Activated CD4-positive, alpha-beta T cell treated with anti-CD3 and anti-CD28 coated beads for 48 hours (primary cell): ENCODE measurements around the gene AHRR.

ENCODE experiments used
- DNase-seq: peaks from one replicate; pipeline ENCODE4 v3.0.0-alpha.2; 2020

Gene AHRR

DNA sequence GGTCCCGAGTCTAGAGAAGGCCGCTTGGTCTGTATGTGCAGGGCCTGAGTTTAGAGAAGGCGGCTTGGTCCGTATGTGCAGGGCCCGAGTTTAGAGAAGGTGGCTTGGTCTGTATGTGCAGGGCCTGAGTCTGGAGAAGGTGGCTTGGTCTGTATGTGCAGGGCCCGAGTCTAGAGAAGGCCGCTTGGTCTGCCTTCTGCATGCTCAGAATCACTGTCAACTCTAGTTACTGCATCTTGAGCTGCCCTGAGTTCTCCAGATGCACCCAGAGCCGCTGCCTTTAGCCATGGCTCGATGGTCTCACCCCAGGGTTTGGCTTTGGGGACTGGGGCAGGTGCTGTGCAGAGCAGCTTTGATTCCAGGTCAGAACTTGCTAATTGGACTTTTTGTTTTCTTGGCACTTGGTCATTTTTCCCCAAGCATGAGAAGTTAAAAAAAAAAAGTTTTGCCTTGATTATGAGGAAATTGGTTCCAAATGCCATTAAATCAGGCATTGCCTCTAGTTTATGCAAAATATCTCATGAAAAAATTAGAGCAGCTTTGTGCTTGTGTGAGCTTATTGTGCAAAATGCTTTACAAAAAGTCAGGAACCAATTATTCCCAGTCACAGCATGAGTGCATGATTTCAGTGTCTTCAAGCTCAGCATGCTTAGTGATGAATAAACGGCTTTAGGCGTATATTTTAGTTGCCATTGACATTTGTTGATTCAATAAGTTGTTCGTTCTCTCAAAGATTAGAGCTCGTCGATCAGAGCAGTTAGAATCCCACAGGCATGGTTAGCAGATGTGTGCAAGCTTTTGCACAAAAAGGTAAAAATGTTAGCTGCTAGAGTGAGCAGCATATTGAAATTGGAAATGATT, 96.0 kb downstream of the AHRR start:
- DNase-seq: no peak

DNA sequence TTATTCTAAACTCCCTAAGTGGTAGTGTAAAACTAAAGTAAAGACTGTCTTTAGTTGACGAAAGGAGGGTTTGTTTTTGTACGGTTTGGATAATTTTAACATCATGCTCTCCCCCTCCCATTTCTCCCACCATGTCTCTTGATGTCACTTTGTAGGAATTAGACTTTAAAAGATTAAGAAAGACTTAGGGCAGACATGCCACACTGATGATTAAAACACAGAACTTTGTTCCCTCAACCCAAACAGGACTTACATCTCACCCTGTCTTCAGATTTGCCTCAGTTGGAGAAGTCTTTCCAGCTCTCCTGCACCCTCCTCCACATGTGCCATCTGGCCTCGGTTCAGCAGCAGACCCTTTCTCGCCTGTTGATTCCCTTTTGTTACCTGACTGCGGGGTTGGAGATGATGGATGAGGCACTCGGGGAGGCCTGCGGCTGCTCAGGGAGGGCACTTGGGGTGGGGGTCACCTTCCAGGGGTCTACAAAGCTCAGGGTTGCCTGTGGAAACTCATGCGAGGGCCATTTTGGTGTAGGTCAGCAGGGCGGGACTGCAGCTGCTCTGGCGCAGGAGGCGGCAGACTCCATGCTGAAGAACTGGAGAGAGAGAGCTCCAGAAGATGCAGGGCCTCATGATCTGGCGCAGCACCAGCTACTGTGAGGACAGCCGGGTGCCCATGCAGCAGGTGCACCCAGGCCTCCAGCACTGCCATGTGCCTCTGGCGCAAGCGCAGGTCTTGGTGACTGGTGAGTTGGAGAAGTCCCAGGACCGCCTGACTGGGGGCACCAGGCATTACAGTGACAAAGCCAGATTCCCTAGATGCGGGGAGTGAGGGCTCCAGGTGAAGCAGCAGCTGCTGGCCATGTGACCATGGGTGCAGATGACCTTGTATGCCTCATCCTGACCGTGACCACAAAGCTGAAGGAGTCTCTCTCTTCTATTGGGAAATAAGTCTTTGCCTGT, 96.9 kb downstream of the AHRR start:
- no peak for DNase-seq

DNA sequence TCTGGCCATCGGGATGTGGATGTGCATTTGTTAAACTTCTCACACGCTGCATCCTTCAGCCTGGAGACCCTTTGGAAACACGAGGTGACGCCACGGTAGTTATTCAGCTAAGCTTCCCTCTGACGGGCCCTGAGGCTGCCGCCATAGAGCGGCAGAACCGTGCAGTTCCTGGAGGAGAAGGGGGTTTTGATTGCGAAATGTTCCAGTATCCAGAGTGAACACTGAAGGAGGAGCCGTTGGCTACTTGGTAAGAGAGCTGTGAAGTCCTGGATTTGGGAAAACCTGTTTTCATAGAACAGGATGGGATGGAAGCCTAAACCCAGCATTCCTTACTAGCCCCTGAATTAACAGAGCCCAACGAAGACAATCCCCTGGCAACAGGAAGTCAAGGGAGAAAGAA, 98.5 kb downstream of the AHRR start:
- DNase-seq: no peak

DNA sequence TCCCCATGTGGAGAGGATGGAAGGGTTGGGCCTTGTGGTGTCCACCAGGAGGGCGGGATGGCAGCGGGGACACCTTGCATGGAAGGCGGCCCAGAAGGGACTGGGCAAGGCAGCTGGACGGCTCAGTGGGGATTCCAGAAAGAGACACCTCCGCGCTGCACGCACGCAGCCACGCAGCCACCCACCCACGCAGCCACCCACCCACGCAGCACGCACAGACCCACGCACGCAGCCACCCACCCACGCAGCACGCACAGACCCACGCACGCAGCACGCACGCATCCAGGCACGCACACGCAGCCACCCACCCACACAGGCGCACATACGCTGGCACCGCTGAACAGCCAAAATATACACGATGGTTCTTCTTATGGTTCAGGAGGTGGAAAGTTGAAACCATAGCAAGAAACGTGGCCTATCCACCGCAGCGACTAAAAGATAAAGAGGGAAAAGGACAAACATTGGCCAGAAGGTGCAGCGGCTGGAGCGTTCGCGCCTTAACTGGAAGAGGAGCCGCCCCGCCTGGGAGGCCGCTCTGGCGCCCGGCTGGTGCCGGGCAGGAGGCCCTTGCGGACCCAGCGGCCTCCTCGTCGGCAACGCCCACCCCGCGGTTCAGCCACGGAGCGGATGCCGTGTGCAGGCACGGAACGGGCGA, 99.2 kb downstream of the AHRR start:
- no peak for DNase-seq

DNA sequence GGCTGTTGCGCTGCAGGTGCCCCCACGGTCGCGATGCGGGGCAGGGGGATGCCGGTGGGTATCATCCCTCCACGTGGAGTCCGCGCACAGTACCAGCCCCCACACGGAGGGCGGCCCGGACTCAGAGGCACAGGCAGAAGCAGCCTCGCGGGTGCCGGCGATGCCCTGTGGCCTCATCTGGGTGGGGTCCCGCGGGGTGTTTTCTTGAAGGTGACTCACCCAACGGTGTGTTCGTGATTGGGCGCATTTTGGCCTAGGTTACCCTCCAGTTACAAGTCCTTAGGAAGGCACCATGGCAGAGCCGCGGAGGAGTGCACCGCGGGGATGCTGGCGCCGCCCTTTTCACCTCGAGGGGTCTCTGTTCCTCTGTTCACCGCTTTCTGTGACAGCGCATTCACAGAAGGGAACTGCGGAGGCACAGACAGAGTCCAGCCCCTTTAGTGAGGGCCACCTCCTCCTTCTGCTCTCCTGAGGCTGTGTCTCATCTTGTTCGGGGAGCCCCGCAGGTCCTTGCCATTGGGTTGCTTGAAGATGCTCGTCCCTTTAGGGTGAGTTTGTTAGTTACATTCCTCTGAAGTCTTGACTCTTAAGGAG, 99.9 kb downstream of the AHRR start:
- DNase-seq: no peak

DNA sequence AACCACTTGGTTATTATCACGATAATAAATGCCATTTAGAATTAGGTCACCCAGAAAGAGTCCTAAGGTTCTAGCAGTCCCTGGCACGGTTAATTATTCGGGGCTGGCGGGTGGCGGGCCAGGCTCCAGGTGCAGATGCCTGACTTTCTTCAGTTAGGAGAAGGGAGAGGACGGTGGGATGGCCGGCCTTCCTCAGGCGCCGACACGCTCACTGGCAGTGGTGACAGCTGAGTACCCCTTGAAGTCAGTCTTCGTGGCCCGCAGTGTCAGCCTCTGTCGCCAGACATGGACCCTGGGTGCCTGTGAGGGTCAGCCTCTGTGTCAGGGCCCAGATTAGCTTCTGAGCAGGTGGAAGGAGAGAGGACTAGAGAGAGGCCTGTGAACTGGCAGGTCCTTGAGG, 100.4 kb downstream of the AHRR start:
- no peak for DNase-seq

DNA sequence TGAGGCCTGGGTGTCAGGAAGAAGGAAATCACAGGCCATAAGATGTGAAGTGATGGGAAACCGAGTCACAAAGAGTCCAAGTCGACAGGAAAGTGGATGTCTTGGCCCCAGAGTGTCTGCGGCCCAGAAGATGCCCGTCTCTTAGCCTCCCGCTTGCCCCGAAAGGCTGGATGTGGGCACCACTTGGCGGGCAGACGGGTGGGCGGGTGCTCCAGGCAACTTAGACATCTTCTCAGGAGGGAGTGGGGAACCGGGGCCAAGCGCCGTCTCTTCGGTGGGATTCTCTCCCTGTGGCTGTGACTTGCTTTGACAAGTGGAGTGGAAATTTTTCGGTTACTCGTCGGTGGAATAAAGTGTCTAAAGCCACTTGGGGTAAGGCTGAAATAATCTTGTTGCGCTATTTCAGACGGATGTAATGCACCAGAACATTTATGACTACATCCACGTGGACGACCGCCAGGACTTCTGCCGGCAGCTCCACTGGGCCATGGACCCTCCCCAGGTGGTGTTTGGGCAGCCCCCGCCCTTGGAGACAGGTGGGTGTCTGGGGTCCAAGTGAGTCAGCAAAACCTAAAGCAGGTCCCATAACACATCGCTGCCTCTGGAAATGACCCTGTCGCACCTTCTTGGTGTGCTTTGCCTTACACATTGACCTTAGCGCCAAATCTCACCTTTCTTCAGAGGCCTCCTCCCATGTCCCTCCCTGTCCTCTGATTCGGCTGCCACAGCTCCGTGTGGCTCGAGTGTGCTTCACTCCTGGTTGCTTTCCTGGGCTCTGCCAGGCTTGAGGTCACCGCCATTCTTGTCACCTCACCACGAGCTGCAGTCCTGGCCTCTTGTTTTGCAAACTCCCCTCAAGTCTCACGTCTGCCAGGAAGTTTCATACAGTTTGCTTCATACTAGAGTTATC, 101.1 kb downstream of the AHRR start:
- no peak for DNase-seq

DNA sequence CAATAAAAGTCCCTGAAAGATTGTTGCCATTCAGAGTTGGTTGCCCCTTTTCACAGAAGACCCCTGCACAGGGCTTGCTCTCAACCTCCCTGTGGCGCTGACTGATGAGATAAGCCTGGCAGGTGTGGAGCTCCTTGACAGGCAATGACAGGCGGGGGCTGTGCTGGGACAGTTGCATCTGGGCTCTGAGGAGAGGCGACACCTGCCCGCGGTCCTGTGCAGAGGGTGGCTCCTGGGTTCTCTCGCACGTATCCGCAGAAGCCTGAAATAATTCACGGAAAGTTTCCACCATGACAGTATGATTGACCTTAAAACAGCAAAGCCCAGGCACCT, 101.7 kb downstream of the AHRR start:
- no peak for DNase-seq

DNA sequence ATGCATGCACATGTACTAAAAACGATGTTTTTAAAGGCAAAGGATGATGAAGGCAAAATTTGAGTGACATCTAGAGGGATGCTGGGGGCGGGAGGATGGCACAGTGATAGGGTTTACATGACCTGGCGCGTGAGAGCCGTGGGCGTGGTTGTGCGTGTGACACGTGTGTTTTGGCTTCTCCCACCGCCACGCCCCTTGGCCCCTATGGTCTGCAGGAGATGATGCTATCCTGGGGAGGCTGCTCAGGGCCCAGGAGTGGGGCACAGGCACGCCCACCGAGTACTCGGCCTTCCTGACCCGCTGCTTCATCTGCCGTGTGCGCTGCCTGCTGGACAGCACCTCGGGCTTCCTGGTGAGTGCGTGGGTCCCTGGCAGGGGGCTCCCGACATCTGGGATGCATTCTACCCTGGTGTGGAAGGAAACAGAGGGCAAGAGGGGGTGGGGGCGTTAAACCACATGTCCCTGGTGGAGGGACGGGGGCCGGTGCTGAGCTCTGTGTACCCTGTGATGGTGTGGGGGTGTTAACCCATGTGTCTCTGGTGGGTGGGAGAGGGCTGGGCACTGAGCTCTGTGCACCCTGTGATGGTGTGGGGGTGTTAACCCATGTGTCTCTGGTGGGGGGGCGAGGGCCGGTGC, 102.2 kb downstream of the AHRR start:
- no peak for DNase-seq

DNA sequence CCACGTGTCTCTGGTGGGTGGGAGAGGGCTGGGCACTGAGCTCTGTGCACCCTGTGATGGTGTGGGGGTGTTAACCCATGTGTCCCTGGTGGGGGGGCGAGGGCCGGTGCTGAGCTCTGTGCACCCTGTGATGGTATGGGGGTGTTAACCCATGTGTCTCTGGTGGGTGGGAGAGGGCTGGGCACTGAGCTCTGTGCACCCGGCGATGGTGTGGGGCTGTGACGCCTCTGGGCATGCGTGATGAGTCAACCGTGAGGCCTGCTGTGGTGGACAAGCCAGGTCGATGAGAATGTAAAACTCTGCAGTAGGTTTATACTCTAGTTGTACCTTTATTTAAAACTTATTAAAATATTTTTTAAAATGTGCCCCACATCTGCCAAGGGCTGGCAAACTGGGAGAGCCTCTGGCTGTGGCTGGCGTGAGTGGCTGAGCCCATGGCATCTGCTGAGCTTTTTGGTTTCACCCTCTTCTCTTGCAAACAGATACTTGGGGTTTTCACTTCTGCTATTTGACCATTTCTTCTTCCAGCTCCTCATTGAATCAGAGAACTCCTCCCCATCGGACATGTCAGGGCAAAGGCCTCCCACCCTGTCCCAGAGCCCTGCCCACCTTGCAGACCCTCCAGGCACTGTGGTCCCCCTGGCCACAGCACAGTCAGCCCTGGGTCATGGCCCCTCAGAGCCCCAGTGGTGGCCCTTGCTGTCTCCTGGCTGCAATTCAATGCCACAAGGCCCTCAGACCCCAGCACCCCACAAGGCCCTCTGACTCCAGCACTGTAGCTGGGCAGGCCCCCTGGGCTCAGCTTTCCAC, 103.0 kb downstream of the AHRR start:
- no peak for DNase-seq

DNA sequence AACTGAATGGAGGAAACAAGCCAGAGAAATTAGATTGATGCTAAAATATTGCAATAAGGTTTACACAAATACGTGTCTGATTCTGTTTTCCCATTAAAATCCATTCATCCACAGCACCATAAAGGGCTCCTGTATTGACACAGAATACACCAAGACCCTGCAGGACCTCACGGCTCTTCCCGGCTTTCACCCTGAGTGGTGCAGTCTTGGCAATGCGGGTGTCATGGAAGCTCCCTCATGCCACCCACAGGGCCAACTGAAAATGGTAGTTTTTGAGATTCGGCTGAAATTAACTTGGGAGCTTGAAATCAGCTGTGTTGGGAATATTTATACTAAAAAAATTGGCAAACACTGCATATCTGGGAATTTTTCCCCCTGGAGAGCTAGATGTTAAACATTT, 104.2 kb downstream of the AHRR start:
- DNase-seq: no peak

DNA sequence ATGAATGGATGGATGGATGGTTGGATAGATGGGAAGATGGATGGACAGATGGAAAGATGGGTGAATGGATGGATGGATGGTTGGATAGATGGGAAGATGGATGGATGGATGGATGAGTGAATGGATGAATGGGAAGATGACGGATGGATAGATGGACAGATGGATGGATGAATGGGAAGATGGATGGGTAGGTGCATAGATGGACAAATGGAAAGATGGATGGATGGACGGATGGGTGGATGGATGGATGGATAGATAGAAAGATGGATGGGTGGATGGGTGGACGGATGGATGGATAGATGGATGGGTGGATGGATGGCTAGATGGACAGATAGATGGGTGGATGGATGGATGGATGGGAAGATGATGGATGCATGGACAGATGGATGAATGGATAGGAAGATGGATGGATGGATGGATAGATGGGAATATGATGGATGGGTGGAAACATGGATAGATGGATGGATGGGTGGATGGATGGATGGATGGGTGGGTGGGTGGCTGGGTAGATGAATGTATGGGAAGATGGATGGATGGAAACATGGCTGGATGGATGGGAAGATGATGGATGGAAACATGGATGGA, 105.0 kb downstream of the AHRR start:
- no peak for DNase-seq

DNA sequence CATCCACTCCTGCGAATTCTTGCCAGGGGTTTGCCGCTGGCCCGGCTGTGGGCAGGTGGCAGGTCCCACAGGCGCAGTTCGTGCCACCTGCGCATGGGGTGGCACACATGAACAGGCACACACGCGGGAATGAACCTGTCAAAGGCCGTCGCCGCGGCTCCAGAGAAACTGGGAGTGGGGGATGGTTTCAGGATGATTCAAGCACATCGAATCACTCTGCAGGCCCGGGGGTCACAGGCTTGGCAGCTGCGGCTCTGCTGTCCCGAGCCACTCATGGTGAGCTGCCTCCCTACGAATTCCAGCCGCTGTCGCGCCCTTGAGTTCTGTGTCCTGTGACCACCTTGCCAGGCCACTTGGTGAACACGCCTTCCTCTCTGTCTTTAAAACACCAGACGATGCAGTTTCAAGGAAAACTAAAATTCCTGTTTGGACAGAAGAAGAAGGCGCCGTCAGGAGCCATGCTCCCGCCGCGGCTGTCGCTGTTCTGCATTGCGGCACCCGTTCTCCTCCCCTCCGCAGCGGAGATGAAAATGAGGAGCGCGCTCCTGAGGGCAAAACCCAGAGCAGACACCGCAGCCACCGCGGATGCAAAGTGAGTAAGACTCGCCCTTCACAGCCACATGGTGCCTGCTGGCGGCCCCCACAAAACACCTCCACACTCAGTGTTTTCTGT, 106.0 kb downstream of the AHRR start:
- no peak for DNase-seq

DNA sequence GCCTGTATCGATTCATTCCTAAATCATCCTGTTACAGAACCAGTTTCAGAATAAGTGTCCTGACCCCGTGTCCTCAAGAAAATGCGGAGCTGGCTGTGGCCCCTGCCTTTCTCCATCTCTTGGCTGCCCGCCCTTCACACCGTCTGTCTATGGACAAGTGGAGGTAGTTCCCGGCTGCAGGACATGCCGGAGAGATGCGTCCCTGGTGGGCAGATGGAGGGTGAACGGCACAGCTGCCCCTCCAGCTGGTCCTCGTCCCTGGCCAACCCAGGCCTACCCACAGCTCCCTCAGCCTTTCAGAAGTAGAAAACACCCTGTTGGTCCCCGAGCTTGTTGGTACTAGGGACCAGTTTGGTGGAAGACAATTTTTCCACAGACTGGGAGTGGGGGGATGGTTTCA, 106.7 kb downstream of the AHRR start:
- DNase-seq: no peak

DNA sequence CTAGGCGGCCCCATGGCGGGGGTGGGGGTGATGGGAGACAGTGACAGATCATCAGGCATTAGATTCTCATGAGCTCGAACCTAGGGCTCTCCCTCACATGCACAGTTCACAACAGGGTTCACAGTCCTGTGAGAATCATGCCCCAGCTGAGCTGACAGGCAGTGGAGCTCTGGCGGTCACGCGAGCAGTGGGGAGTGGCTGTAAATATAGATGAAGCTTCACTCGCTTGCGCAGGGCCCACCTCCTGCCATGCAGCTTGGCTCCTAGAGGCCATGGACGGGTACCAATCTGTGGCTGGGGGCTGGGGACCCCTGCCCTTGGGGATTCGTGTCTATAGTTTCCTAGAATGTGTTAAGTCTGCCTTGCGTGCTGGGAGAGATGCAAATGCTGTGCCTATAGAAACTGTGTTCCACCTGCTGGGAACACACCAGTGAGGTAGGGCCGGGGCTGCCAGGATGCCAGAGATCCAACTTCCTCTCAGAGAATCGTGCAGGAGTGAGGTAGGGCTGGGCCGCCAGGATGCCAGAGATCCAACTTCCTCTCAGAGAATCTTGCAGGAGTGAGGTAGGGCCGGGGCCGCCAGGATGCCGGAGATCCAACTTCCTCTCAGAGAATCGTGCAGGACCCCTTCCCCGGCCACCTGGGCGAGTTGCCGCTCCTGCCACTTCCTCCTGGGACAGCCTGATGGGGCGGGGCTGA, 107.4 kb downstream of the AHRR start:
- DNase-seq: no peak

DNA sequence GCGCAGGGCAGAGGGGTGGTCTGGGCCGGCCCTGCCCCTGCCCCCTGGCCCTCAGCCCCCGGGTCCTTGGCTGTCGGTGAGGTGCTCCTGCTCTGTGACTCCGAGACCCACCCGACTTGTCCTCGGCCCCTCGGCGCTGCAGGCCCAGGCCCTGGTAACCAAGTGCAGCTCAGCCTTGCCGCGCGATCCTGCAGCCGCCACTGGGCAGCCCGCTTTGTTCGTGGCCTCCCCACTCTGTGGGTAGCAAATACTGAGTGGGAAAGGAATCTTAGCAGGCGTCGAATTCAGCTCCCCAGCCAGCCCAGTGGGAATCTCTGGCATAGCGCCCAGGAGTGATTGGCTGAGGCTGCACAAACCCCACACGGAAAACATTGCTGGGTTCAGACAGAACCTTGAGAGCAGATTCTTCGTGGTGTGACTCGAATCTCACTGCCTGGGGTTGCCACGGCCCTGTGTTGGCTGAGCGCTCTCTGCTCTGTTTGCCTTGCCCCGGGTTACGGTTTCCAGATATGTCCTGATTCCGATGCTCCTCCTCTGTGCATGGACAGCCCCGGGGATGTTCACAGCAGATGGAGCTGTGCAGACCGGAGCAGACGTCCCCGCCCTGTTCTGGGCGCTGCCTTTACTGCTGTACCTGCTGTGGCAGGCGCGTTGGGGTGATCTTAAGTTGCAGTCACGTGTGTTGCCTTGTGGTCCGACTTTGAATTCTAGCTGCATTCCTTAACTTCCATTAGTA, 108.1 kb downstream of the AHRR start:
- DNase-seq: no peak

DNA sequence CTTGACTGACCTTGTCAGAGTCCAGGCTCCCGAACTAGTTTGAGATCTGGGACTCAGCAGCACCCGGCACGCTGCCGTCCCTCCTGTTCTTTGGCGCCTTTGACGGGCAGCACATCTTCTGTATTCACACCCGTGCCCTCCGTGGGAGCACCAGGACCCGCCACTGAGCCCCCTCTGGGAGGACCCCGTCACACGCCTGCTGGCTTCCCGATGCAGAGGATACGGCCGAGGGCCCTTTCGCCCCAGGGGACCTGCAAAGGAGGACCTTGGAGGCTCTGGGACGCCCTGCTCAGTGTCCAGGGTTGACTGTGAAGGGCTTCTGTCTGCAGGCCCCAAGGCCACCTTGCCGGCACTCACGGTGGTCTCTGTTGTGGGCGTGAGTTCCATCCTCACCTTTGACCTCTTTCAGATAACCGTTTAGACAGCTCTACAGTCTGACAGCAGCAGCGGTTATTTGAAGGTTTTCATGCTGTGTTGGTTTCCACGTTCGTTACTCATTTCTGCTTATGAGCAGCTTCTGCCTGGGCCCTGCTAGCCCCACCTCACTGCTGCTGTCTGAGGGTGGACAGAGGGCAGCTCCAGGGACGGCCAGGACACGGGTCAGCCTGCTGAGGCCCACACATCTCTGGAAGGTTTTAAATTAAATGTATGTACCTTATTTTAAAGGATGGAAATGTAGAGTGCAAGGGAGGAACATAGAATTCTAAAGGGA, 108.9 kb downstream of the AHRR start:
- DNase-seq: no peak
